Upper lobe of left lung (tissue), 6 donors: ENCODE data around the gene INMT. TPM values are rescaled to one million over a fixed set of nuclear protein-coding genes. Genes with fewer than 3 reads are reported as not detected.

Source experiments
- ATAC-seq, 2 donors: fragments of 200-7000 bp; cut with Tn5 transposase; one replicate each; pipeline ENCODE4 v1.9.1; 2022; ENCODE audit warnings: mild to moderate bottlenecking in 2 of 2, moderate library complexity in 2 of 2; ENCODE audit not compliant: low FRiP score in 2 of 2
- DNase-seq, 2 donors: peaks; one replicate each; pipeline ENCODE4 v3.0.0-alpha.2; 2019 to 2020
- H3K27ac ChIP-seq, 4 donors: fragments of 200-600 bp; sonication (generic); one replicate each; pipeline ENCODE4 v1.5.1; 2016 to 2019
- H3K27me3 ChIP-seq, 4 donors: fragments of 200-600 bp; sonication (generic); one replicate each; pipeline ENCODE4 v1.5.1; 2017 to 2019
- H3K36me3 ChIP-seq, 4 donors: fragments of 200-600 bp; sonication (generic); one replicate each; pipeline ENCODE4 v1.5.1; 2016 to 2019
- H3K4me1 ChIP-seq, 4 donors: fragments of 200-600 bp; sonication (generic); one replicate each; pipeline ENCODE4 v1.5.1; 2018 to 2019
- H3K4me3 ChIP-seq, 4 donors: fragments of 200-600 bp; sonication (generic); one replicate each; pipeline ENCODE4 v1.5.1; 2017 to 2019; ENCODE audit warnings: mild to moderate bottlenecking in 2 of 4, moderate library complexity in 1 of 4
- H3K9me3 ChIP-seq, 4 donors: fragments of 200-600 bp; sonication (generic); one replicate each; pipeline ENCODE4 v1.5.1; 2018 to 2019
- CTCF ChIP-seq, 6 experiments: fragments of 450-650 bp in 4 of 6; fragments of 200-600 bp in 2 of 6; sonication (generic) in 2 of 6; IDR thresholded peaks; one replicate each; pipeline ENCODE4 v1.5.1; 2016 to 2019; ENCODE audit warnings: antibody characterized with exemption in 6 of 6
- EP300 ChIP-seq, 4 donors: sonication (generic); formaldehyde crosslinking; IDR thresholded peaks; one replicate each; pipeline ENCODE4 v1.5.1; 2017; ENCODE audit warnings: antibody characterized with exemption in 4 of 4, control low read depth in 2 of 4
- POLR2A ChIP-seq, 4 donors: fragments of 450-650 bp; IDR thresholded peaks; one replicate each; pipeline ENCODE4 v1.5.1; 2016 to 2017; ENCODE audit warnings: antibody characterized with exemption in 4 of 4, mild to moderate bottlenecking in 2 of 4
- POLR2AphosphoS5 ChIP-seq, 2 donors: sonication (generic); formaldehyde crosslinking; IDR thresholded peaks; one replicate each; pipeline ENCODE4 v1.5.1; 2017; ENCODE audit warnings: antibody characterized with exemption in 2 of 2
- WGBS, 2 donors: methylation state at CpG; one replicate each; pipeline ENCODE4 v1.1.5; 2017 to 2018; 5-methylcytosine and 5-hydroxymethylcytosine counted together
- total RNA-seq, 6 donors: library from RNA; depleted of rRNA in 4 of 6; stranded (reverse); fragments of >200 nt in 4 of 6; gene quantifications; one replicate each; pipeline versions ENCODE4 v1.1.0 to v1.2.1, GENCODE V29; 2016 to 2021
- donor health status: DM: no; HTN: no; CAD: no; lungs with moderate emphysema.
- donor health status: DM: no; HTN: yes; CAD: no; lungs with severe emphysema.

Gene INMT
- total RNA-seq, 6 donors from 2014 or later, result 70.5 to 447 (median 322) TPM

- no peak for ATAC-seq
Measured at GRCh38 chr7:30788640-30789333, 36.9 kb downstream of the INMT start.

GRCh38 chr7:30789334-30789711 lies 37.4 kb downstream of the INMT start:
- Histone ChIP-seq H3K27ac (peak overlapping the region in 2 of 4 donors; percentile 40 to 42), H3K27me3 (no peaks in the 10 kb centered on the region), H3K9me3 (no peaks in the 10 kb centered on the region), H3K36me3 (peaks cover 0 to 37% (median 13%) of the 10 kb centered on the region in 4 donors), H3K4me1 (peaks cover 0 to 12% (median 7%) of the 10 kb centered on the region in 4 donors), H3K4me3 (no peak overlapping the region)
- 45 to 65% methylated on average over 3 of the region's 3 CpGs for WGBS, 2 donors
- DNase-seq (no peak), ATAC-seq (peak in 1 of 2 donors; percentile 96)
- no peak for TF ChIP-seq EP300 (IDR thresholded peaks at IDR 0.05)
- TF ChIP-seq POLR2A (IDR thresholded peaks at IDR 0.05), result no peak
- no peak for TF ChIP-seq POLR2AphosphoS5 (IDR thresholded peaks at IDR 0.05)
- no peak for TF ChIP-seq CTCF (IDR thresholded peaks at IDR 0.05)

More at GRCh38 chr7:30788640-30789333, 36.9 kb downstream of the INMT start:
- TF ChIP-seq POLR2AphosphoS5 (IDR thresholded peaks at IDR 0.05) (no peak), POLR2A (IDR thresholded peaks at IDR 0.05) (no peak), EP300 (IDR thresholded peaks at IDR 0.05) (no peak), CTCF (IDR thresholded peaks at IDR 0.05) (no peak)
- Histone ChIP-seq H3K9me3 (no peaks in the 10 kb centered on the region), H3K4me1 (peaks cover 0 to 12% (median 7%) of the 10 kb centered on the region in 4 donors), H3K27ac (peak overlapping the region in 2 of 4 donors; percentile 40 to 42), H3K27me3 (no peaks in the 10 kb centered on the region), H3K36me3 (peaks cover 0 to 41% (median 14%) of the 10 kb centered on the region in 4 donors), H3K4me3 (no peak overlapping the region)
- WGBS, 2 donors, result 76 to 89% methylated on average over 11 of the region's 11 CpGs
- no peak for DNase-seq

- whole genome bisulfite sequencing, 2 donors, result 87 to 91% methylated on average over 4 of the region's 4 CpGs
Measured at GRCh38 chr7:30790356-30790755, 38.4 kb downstream of the INMT start.

GRCh38 chr7:30791114-30791513 lies 39.2 kb downstream of the INMT start:
- TF ChIP-seq POLR2A (IDR thresholded peaks at IDR 0.05) (no peak), CTCF (IDR thresholded peaks at IDR 0.05) (peak in 1 of 6 experiments; percentile 16)
- peaks cover 0 to 22% (median 4%) of the 10 kb centered on the region in 4 donors for H3K36me3 ChIP-seq
- peak in 1 of 2 donors; percentile 44 for DNase-seq
- H3K4me1 ChIP-seq, result peaks cover 6 to 19% (median 13%) of the 10 kb centered on the region in 4 donors
- no peaks in the 10 kb centered on the region for H3K27me3 ChIP-seq
- ATAC-seq, result no peak
- no peak overlapping the region for H3K4me3 ChIP-seq
- 62 to 69% methylated on average over 5 to 7 of the region's 10 CpGs for WGBS, 2 donors
- H3K9me3 ChIP-seq, result no peaks in the 10 kb centered on the region
- H3K27ac ChIP-seq, result peak overlapping the region in 1 of 4 donors; percentile 25

More at GRCh38 chr7:30790356-30790755, 38.4 kb downstream of the INMT start:
- Histone ChIP-seq H3K27me3 (no peaks in the 10 kb centered on the region), H3K9me3 (no peaks in the 10 kb centered on the region), H3K4me1 (peaks cover under 1 to 13% (median 7%) of the 10 kb centered on the region in 4 donors), H3K36me3 (peaks cover 0 to 28% (median 8%) of the 10 kb centered on the region in 4 donors), H3K4me3 (no peak overlapping the region), H3K27ac (peak overlapping the region in 2 of 4 donors; percentile 25 to 34)
- DNase-seq (no peak), ATAC-seq (no peak)
- no peak for TF ChIP-seq POLR2A (IDR thresholded peaks at IDR 0.05)
- no peak for TF ChIP-seq POLR2AphosphoS5 (IDR thresholded peaks at IDR 0.05)
- no peak for TF ChIP-seq EP300 (IDR thresholded peaks at IDR 0.05)
- no peak for TF ChIP-seq CTCF (IDR thresholded peaks at IDR 0.05)
